SK-N-MC (cell line): ENCODE results near the gene QSER1.

Experiments used
- DNase-seq: peaks from one replicate; pipeline ENCODE4 v3.0.0-alpha.2; 2011; ENCODE audit warnings: low read depth, low spot score
- H3K27ac ChIP-seq: fragments of 200-600 bp; sonication (generic); 2 replicates; pipeline ENCODE4 v1.5.1; 2016; ENCODE audit warnings: mixed run types
- H3K36me3 ChIP-seq: fragments of 200-600 bp; sonication (generic); 2 replicates; pipeline ENCODE4 v1.6.1; 2017; ENCODE audit warnings: antibody characterized with exemption, low read length, mixed read lengths; ENCODE audit not compliant: insufficient read depth
- H3K4me3 ChIP-seq: fragments of 200-600 bp; sonication (generic); 2 replicates; pipeline ENCODE4 v1.5.1; 2016
- H3K9ac ChIP-seq: fragments of 200-600 bp; sonication (generic); 2 replicates; pipeline ENCODE4 v1.8.0; 2017; ENCODE audit warnings: mixed run types, mixed read lengths; ENCODE audit not compliant: insufficient read length
- H3K9me3 ChIP-seq: fragments of 200-600 bp; sonication (generic); 2 replicates; pipeline ENCODE4 v1.6.1; 2017; ENCODE audit warnings: low read depth, mild to moderate bottlenecking, antibody characterized with exemption, low read length, moderate library complexity, mixed read lengths
- EZH2 ChIP-seq: fragments of 200-600 bp; sonication (generic); IDR thresholded peaks from one replicate; pipeline ENCODE4 v1.6.1; 2017; ENCODE audit warnings: antibody characterized with exemption
- FOXP2 ChIP-seq: optimal IDR thresholded peaks from 2 replicates; pipeline ENCODE3; 2011; ENCODE audit warnings: mild to moderate bottlenecking, moderate library complexity; ENCODE audit not compliant: insufficient read depth; ENCODE audit errors: extremely low read length, control extremely low read depth
- POLR2AphosphoS5 ChIP-seq: IDR thresholded peaks from 2 replicates; pipeline ENCODE4 v1.6.1; 2012; ENCODE audit warnings: mild to moderate bottlenecking, low read depth, low read length, borderline replicate concordance

The QSER1 gene

DNA sequence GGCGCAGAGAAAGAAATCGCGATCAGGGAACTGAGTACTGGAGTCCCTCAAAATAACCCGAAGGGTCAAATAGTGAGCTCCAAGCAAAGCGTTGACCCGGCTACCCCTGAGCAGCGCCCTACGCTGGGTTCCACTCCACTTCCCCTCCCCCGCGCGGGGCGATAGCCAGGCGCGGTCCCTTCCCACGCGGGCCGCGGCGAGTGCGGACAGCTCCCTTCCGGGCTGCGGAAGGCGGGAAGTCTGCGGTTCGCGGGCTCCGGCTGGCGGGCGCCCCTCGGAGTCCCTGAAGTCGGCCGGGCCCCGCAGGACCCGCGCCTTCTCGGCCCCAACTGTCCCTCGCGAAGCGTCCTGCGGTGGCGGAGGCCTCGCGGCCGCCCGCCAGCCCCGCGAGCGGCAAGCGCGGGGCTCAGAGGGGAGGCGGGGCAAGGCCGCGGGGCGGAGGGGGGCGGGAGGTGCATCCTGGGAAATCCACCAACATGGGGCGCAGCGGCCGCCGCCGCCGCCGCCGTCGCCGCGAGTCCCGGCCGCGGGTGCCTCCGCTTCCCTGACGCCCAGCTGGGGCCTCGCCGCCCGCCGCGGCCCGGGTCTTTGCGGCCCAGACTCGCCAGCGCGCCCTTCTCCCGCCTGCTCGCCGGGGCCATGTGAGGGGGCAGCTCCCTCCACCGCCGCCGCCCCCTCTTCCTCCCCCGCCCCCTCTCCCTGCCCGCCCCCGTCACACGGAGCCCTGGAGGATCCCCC lies at the start of gene QSER1:
Gene QSER1, plus strand, starts transcription at position 457 of the 738 bp plus-strand sequence. CDS start 315 bp downstream, outside the sequence.
- TF ChIP-seq POLR2AphosphoS5 (peak; percentile 48; the same call in 1 of the 2 replicates), FOXP2 (no peak)
- Histone ChIP-seq H3K9ac (peak within 1 kb of the TSS; percentile 87), H3K4me3 (peak within 1 kb of the TSS; percentile 96), H3K36me3 (no peaks in the 10 kb centered on the region), H3K9me3 (no peaks in the 10 kb centered on the region), H3K27ac (peak within 1 kb of the TSS; percentile 25; the same call in 1 of the 2 replicates)
- no peak for DNase-seq

DNA sequence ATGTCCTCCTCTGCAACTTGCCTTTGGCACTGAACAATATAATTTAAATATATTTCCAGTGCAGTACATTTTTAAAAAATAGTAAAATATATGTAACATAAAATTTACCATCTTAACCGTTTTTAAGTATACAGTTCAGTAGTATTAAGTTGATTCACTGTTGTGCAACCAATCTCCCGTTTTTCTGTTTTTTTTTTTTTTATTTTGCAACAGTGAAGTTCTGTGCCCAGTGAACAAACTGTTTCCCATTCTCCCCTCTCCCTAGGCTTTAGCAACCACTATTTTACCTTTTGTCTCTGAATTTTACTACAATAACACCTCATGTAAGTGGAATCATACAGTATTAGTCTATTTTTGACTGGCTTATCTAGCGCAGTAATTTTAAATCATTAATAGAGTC lies 49.1 kb upstream of the QSER1 start:
- Histone ChIP-seq H3K36me3 (no peaks in the 10 kb centered on the region), H3K9me3 (no peaks in the 10 kb centered on the region), H3K27ac (no peak overlapping the region), H3K9ac (no peak overlapping the region), H3K4me3 (no peak overlapping the region)
- TF ChIP-seq POLR2AphosphoS5 = no peak
- TF ChIP-seq FOXP2 = no peak
- DNase-seq = no peak

DNA sequence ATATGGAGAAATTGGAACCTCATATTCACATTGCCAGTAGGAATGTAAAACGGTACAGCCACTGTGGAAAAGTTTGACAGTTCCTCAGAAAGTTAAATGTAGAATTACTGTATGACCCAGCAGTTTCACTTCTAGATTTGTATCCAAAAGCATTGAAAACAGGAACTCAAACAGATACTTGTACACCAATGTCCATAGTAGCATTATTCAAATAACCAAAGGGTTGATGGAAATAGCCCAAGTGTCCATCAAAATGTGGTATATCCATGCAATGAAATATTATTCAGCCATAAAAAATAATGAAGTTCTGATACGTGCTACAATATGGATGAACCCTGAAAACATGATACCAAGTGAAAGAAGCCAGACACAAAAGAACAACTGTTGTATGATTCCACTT lies 45.1 kb upstream of the QSER1 start:
- no peak for DNase-seq
- H3K9ac ChIP-seq = no peak overlapping the region
- H3K27ac ChIP-seq = no peak overlapping the region
- no peaks in the 10 kb centered on the region for H3K36me3 ChIP-seq
- no peaks in the 10 kb centered on the region for H3K9me3 ChIP-seq
- TF ChIP-seq FOXP2 = no peak
- no peak for TF ChIP-seq EZH2
- no peak for TF ChIP-seq POLR2AphosphoS5
- H3K4me3 ChIP-seq = no peak overlapping the region

DNA sequence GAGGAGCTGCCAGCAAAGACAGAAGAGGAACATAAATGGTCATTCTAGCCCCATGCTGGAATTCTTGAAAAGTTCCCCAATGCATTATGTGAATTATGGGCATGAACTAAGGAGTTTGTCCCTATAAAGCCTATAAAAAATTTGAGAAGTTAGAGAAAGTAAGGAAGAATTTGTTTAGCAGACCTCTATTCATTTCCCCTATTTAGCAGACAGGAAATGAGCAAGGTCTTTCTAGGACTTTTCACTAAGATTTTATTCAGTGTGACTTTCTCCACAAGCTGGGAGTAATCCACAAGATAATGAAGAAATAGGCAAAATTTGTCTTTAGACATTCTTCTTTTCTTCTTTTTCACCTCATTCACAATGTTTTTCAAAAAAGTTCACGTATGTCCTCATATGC lies 42.9 kb upstream of the QSER1 start:
- no peak for TF ChIP-seq POLR2AphosphoS5
- TF ChIP-seq EZH2 = no peak
- TF ChIP-seq FOXP2 = no peak
- H3K27ac ChIP-seq = no peak overlapping the region
- H3K9me3 ChIP-seq = no peaks in the 10 kb centered on the region
- no peaks in the 10 kb centered on the region for H3K36me3 ChIP-seq
- H3K4me3 ChIP-seq = no peak overlapping the region
- H3K9ac ChIP-seq = no peak overlapping the region
- DNase-seq = no peak

DNA sequence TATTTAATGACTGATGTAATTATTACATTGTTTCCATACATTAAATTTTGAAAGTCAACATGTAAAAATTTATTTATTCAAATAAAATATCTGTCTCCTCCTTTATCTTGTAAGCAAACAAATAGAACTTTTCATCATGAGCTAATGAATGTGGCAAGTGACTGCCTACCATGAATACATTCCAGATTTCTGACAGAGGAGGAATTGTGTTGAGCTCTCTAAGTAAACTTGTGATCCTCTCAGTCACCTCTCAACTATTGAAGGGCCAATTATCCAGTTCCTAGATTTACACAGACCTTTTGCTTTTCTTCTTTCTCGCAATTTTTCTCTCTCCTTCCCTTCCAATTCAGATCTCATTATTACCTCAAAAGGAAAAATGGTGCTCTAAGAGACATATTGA lies 41.4 kb upstream of the QSER1 start:
- no peak overlapping the region for H3K9ac ChIP-seq
- H3K27ac ChIP-seq = no peak overlapping the region
- no peak overlapping the region for H3K4me3 ChIP-seq
- no peaks in the 10 kb centered on the region for H3K9me3 ChIP-seq
- DNase-seq = no peak
- TF ChIP-seq POLR2AphosphoS5 (no peak), FOXP2 (no peak), EZH2 (no peak)
- no peaks in the 10 kb centered on the region for H3K36me3 ChIP-seq

DNA sequence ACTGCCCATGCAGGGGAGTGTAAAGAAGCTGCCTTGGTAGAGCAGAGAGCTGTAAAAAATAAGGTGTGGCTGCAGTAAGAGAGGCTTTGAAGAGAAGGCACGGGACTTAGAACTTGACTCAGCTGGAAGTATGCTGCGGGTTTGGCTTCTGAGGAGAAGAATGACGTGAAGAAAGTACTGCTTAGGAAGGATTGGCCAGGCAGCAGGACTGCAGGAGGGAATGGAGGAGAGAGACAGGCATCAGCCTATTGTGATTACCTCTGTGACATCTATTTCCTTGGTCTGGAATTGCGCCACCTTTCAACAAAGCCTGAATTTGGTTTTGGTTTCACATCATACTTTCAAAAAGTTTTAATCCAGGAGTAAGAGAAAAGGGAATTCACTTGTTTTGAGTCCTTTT lies 40.4 kb upstream of the QSER1 start:
- Histone ChIP-seq H3K4me3 (no peak overlapping the region), H3K36me3 (no peaks in the 10 kb centered on the region), H3K9ac (no peak overlapping the region), H3K9me3 (no peaks in the 10 kb centered on the region), H3K27ac (no peak overlapping the region)
- no peak for DNase-seq
- TF ChIP-seq POLR2AphosphoS5 (no peak), EZH2 (no peak), FOXP2 (no peak)

DNA sequence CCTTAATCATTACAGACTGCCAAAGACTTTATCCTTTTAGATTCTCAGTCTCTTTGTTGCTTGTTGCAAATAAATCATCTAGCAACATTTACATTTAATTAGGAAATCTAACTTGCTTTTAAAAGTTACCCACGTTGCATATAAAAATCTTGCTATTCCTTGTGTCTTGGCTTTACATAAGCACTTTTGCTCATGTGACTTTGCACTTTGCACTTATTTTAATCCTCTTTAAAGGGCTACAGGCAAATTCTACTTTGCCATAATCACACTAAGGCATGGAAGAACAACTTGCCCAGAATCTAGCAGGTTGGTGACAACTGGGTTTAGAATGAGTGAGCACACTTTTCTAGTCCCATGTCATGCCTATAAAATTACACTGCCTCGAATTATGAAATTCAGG lies 37.0 kb upstream of the QSER1 start:
- H3K9me3 ChIP-seq = no peaks in the 10 kb centered on the region
- no peak overlapping the region for H3K9ac ChIP-seq
- no peaks in the 10 kb centered on the region for H3K36me3 ChIP-seq
- no peak overlapping the region for H3K27ac ChIP-seq
- DNase-seq = no peak
- H3K4me3 ChIP-seq = no peak overlapping the region
- TF ChIP-seq FOXP2 (no peak), POLR2AphosphoS5 (no peak), EZH2 (no peak)

DNA sequence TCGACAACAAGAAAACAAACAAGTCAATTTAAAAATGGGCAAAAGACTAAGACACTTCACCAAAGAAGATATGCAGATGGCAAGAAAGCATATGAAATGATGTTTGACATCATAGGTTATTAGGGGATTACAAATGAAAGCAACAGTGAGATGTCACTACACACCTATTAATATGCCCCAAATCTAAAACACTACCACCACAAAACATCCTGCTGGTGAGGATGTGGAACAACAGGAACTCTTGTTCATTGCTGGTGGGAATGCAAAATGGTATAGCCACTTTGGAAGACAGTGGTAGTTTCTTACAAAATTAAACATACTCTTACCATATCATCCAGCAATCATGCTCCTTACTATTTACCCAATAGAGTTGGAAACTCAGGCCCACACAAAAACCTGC lies 33.9 kb upstream of the QSER1 start:
- no peak overlapping the region for H3K9ac ChIP-seq
- TF ChIP-seq EZH2 (no peak), POLR2AphosphoS5 (no peak), FOXP2 (no peak)
- no peak overlapping the region for H3K27ac ChIP-seq
- no peaks in the 10 kb centered on the region for H3K9me3 ChIP-seq
- no peak overlapping the region for H3K4me3 ChIP-seq
- H3K36me3 ChIP-seq = no peaks in the 10 kb centered on the region
- DNase-seq = no peak

DNA sequence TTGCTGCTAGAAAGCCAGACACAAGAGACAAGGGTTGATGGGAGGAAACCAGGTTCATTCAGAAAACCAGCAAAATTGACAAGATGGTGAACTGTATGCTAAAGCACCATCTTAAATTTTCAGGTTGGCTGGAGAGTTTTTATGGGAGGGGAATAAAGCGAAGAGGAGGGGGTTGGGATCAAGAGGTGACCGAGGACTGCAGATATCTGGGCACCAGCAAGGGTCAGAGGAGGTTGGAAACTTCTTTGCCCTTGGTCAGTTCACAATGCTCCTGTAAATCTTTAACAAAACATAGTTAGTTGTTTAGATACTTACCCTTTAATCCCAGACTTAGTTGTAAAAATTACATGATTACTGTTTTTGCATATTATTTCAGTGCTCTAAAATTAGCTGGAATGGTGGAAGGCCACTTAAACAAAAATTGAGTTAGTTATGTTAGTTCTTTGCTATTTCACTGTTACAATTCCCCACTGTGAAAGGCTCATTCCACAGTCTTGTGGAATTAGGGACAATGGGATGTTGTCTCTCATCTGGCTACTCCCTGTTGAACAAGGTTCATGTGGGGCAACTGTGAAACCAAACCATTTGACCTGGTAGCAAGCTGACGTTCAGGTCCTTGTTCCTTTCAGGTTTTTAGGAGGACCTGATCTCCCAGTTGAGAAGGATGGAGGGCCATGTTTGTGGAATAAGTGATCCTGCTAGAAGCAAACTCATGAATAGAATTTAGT lies 30.6 kb upstream of the QSER1 start:
- no peaks in the 10 kb centered on the region for H3K36me3 ChIP-seq
- H3K9ac ChIP-seq = no peak overlapping the region
- DNase-seq = no peak
- H3K4me3 ChIP-seq = no peak overlapping the region
- no peaks in the 10 kb centered on the region for H3K9me3 ChIP-seq
- H3K27ac ChIP-seq = no peak overlapping the region
- TF ChIP-seq FOXP2 (no peak), EZH2 (no peak), POLR2AphosphoS5 (no peak)
